A549 (cell line): ENCODE measurements around the gene TRH.

ENCODE experiments used
- POLR2A ChIP-seq: IDR thresholded peaks from 2 replicates; pipeline ENCODE4 v1.6.1; 2012; ENCODE audit warnings: mild to moderate bottlenecking, low read length
- SREBF2 ChIP-seq: fragments of 450-650 bp; IDR thresholded peaks from 2 replicates; pipeline ENCODE4 v1.6.1; 2014; ENCODE audit warnings: mild to moderate bottlenecking, moderate library complexity
- TF ChIP-seq, protein P1 (sequence below): fragments of >200 bp; sonication (Bioruptor Twin); formaldehyde crosslinking; IDR thresholded peaks from 3 replicates; pipeline ENCODE4 v1.5.1; 2016
- TF ChIP-seq, protein P2 (sequence below): fragments of 200-600 bp; sonication (generic); IDR thresholded peaks from 2 replicates; pipeline ENCODE4 v1.6.1; 2016; ENCODE audit warnings: antibody characterized with exemption, mild to moderate bottlenecking, moderate library complexity

DNA sequence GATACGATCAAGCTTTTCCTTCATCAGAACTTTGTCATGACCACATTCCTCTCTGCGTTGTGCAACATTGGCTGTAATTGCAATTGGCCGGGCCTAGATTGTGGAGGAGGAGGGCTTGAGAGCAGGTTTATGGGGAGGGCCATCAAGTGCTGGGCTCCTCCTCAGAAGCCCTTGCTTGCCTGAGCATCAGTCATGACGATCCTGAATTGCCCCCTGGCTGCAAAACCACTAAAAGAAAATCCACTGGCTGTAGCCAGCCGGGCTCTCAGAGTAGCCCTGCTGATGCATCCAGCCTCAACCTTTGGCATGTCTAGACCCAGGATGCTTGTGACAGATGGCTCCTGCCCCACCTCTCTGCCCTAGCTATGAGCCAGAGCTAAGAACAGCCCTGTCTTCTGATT, 13.4 kb upstream of the TRH start:
- TF ChIP-seq, protein P1, sequence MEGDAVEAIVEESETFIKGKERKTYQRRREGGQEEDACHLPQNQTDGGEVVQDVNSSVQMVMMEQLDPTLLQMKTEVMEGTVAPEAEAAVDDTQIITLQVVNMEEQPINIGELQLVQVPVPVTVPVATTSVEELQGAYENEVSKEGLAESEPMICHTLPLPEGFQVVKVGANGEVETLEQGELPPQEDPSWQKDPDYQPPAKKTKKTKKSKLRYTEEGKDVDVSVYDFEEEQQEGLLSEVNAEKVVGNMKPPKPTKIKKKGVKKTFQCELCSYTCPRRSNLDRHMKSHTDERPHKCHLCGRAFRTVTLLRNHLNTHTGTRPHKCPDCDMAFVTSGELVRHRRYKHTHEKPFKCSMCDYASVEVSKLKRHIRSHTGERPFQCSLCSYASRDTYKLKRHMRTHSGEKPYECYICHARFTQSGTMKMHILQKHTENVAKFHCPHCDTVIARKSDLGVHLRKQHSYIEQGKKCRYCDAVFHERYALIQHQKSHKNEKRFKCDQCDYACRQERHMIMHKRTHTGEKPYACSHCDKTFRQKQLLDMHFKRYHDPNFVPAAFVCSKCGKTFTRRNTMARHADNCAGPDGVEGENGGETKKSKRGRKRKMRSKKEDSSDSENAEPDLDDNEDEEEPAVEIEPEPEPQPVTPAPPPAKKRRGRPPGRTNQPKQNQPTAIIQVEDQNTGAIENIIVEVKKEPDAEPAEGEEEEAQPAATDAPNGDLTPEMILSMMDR, result no peak
- TF ChIP-seq POLR2A (no peak), SREBF2 (no peak)
- TF ChIP-seq, protein P2, sequence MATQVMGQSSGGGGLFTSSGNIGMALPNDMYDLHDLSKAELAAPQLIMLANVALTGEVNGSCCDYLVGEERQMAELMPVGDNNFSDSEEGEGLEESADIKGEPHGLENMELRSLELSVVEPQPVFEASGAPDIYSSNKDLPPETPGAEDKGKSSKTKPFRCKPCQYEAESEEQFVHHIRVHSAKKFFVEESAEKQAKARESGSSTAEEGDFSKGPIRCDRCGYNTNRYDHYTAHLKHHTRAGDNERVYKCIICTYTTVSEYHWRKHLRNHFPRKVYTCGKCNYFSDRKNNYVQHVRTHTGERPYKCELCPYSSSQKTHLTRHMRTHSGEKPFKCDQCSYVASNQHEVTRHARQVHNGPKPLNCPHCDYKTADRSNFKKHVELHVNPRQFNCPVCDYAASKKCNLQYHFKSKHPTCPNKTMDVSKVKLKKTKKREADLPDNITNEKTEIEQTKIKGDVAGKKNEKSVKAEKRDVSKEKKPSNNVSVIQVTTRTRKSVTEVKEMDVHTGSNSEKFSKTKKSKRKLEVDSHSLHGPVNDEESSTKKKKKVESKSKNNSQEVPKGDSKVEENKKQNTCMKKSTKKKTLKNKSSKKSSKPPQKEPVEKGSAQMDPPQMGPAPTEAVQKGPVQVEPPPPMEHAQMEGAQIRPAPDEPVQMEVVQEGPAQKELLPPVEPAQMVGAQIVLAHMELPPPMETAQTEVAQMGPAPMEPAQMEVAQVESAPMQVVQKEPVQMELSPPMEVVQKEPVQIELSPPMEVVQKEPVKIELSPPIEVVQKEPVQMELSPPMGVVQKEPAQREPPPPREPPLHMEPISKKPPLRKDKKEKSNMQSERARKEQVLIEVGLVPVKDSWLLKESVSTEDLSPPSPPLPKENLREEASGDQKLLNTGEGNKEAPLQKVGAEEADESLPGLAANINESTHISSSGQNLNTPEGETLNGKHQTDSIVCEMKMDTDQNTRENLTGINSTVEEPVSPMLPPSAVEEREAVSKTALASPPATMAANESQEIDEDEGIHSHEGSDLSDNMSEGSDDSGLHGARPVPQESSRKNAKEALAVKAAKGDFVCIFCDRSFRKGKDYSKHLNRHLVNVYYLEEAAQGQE, result no peak
